ENCODE results near the gene LCN1.

The LCN1 gene

GRCh38 chr9:135520916-135521607, at the start of gene LCN1:
LCN1 (plus strand) TSS chr9:135521440; CDS start chr9:135521498, 58 bp downstream.
- DNase-seq = no peak

- no peak for DNase-seq
These were observed 49.2 kb upstream of the LCN1 start for GRCh38 chr9:135471791-135472640.

GRCh38 chr9:135473972-135474543, 47.2 kb upstream of the LCN1 start:
- no peak for DNase-seq

GRCh38 chr9:135474915-135475314, 46.3 kb upstream of the LCN1 start:
- DNase-seq = peak in 37 of 58 donors; percentile 8 to 69 (median 31)

- DNase-seq = no peak
These were observed 44.5 kb upstream of the LCN1 start for GRCh38 chr9:135476561-135477355.

- DNase-seq = peak in 7 of 58 donors; percentile 3 to 18 (median 10)
These were observed 43.0 kb upstream of the LCN1 start for GRCh38 chr9:135478191-135478590.

GRCh38 chr9:135478829-135479468, 42.3 kb upstream of the LCN1 start:
- peak in 31 of 58 donors; percentile 3 to 57 (median 34) for DNase-seq

- peak in 12 of 58 donors; percentile 12 to 57 (median 22) for DNase-seq
These were observed 41.7 kb upstream of the LCN1 start, which contains the start of gene PPP1R26 for GRCh38 chr9:135479469-135480052. PPP1R26 (plus strand) TSS chr9:135479782; CDS start chr9:135484511, 4,729 bp downstream.

GRCh38 chr9:135480071-135480939, 40.9 kb upstream of the LCN1 start:
- DNase-seq = peak in 12 of 58 donors; percentile 7 to 51 (median 24)

- DNase-seq = no peak
These were observed 40.3 kb upstream of the LCN1 start for GRCh38 chr9:135480940-135481310.

- no peak for DNase-seq
These were observed 39.1 kb upstream of the LCN1 start for GRCh38 chr9:135482015-135482754.

- DNase-seq = no peak
These were observed 36.6 kb upstream of the LCN1 start for GRCh38 chr9:135484460-135485277.

- DNase-seq = no peak
These were observed 35.9 kb upstream of the LCN1 start for GRCh38 chr9:135485385-135485784.

- no peak for DNase-seq
These were observed 35.4 kb upstream of the LCN1 start for GRCh38 chr9:135485832-135486231.

GRCh38 chr9:135486267-135487065, 34.8 kb upstream of the LCN1 start:
- no peak for DNase-seq

GRCh38 chr9:135487281-135488012, 33.8 kb upstream of the LCN1 start:
- DNase-seq = no peak
